Measurements from ENCODE around the gene ACOT7.

Gene ACOT7

DNA sequence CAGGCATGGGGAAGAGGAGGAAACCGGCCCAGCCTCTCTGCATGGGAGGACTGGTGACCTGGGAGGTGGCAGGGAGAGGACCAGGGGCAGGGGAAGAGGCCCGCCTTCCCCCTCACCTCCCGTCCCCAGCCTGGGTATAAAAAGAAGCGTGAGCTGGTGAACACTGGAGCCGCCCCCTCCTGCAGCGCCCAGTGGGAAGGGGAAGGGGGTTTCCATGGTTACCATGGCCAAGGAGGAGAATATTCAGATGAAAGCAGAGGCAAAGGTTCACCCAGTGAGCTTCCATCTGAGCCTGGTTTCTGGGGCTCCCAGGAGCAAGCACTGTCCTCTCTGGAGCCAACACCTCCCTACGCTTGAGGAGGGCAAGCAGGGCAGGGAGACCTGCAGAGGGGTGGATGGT lies 54.9 kb downstream of the ACOT7 start:
- Histone ChIP-seq H4K20me1 (ENCODE audit: insufficient read depth) (no peaks in the 10 kb centered on the region), H2AFZ (ENCODE audit: low read depth) (no peak overlapping the region), H3K36me3 (ENCODE audit: insufficient read depth) (no peaks in the 10 kb centered on the region), H3K9ac (no peak overlapping the region), H3K4me1 (ENCODE audit: low read depth, poor library complexity, severe bottlenecking) (no peaks in the 10 kb centered on the region), H3K4me3 (IDR thresholded peaks at IDR 0.05; ENCODE audit: insufficient read depth, low read depth, low read length) (no peak overlapping the region), H3K27ac (no peak overlapping the region), H3K79me2 (ENCODE audit: insufficient read depth, low read depth) (no peaks in the 10 kb centered on the region), H3K27me3 (ENCODE audit: insufficient read depth, low read depth) (no peaks in the 10 kb centered on the region), H3K4me2 (no peak overlapping the region)
- TF ChIP-seq, protein P1, sequence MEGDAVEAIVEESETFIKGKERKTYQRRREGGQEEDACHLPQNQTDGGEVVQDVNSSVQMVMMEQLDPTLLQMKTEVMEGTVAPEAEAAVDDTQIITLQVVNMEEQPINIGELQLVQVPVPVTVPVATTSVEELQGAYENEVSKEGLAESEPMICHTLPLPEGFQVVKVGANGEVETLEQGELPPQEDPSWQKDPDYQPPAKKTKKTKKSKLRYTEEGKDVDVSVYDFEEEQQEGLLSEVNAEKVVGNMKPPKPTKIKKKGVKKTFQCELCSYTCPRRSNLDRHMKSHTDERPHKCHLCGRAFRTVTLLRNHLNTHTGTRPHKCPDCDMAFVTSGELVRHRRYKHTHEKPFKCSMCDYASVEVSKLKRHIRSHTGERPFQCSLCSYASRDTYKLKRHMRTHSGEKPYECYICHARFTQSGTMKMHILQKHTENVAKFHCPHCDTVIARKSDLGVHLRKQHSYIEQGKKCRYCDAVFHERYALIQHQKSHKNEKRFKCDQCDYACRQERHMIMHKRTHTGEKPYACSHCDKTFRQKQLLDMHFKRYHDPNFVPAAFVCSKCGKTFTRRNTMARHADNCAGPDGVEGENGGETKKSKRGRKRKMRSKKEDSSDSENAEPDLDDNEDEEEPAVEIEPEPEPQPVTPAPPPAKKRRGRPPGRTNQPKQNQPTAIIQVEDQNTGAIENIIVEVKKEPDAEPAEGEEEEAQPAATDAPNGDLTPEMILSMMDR (conservative IDR thresholded peaks at IDR 0.05; ENCODE audit: low read depth, low read length) = no peak

DNA sequence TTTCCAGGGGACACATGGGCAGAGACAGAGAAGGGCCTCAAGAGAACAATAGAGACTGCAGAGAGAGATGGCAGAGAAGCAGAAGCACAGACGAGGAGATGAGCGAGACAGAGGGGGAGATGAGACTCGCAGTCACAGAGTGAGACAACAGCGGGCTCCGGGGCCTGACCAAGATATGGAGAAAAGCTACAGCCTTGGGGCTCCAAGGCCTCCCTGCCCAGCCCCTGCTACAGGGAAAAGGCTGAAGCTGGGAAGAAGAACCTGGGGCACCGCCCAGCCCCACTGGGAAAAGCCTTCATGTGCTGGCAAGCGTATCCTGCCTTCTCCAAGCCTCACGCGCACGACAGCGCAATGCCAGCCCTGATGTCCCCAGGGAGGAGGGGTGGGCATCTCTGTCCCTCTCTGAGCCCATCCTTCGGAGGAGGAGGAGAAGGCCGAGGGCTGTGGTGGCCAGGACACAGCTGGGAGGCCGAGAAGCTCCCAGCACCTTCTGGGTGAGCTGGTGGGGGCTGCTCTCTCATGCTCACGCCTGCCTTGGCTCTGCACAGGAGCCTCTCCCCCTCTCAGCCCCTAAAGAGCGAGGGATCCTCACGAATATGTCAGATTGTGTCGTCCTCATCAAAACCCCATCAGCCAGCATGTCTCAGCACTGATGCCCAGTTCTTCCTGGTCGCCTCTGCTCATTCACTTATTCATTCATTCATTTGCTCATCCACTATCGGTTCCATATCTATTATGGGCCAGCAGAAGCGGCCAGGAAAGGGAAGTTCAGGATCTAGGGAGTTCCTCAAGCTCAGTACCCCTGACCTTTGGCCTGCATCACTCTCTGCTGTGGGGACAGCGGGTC lies 56.6 kb downstream of the ACOT7 start:
- H3K4me3 ChIP-seq (IDR thresholded peaks at IDR 0.05; ENCODE audit: insufficient read depth, low read depth, low read length) = no peak overlapping the region
- no peaks in the 10 kb centered on the region for H3K27me3 ChIP-seq (ENCODE audit: insufficient read depth, low read depth)
- H2AFZ ChIP-seq (ENCODE audit: low read depth) = no peak overlapping the region
- H3K36me3 ChIP-seq (ENCODE audit: insufficient read depth) = no peaks in the 10 kb centered on the region
- no peak overlapping the region for H3K9ac ChIP-seq
- H3K79me2 ChIP-seq (ENCODE audit: insufficient read depth, low read depth) = no peaks in the 10 kb centered on the region
- H3K4me1 ChIP-seq (ENCODE audit: low read depth, poor library complexity, severe bottlenecking) = no peaks in the 10 kb centered on the region
- H4K20me1 ChIP-seq (ENCODE audit: insufficient read depth) = no peaks in the 10 kb centered on the region
- H3K27ac ChIP-seq = no peak overlapping the region
- TF ChIP-seq, protein P1 (conservative IDR thresholded peaks at IDR 0.05; ENCODE audit: low read depth, low read length) = no peak
- H3K4me2 ChIP-seq = no peak overlapping the region

- Histone ChIP-seq H3K27ac (no peak overlapping the region), H3K9ac (no peak overlapping the region), H3K27me3 (ENCODE audit: insufficient read depth, low read depth) (no peaks in the 10 kb centered on the region), H2AFZ (ENCODE audit: low read depth) (no peak overlapping the region), H3K4me2 (no peak overlapping the region), H3K4me3 (IDR thresholded peaks at IDR 0.05; ENCODE audit: insufficient read depth, low read depth, low read length) (no peak overlapping the region), H3K4me1 (ENCODE audit: low read depth, poor library complexity, severe bottlenecking) (no peaks in the 10 kb centered on the region), H3K79me2 (ENCODE audit: insufficient read depth, low read depth) (no peaks in the 10 kb centered on the region), H4K20me1 (ENCODE audit: insufficient read depth) (no peaks in the 10 kb centered on the region), H3K36me3 (ENCODE audit: insufficient read depth) (no peaks in the 10 kb centered on the region)
- TF ChIP-seq, protein P1 (conservative IDR thresholded peaks at IDR 0.05; ENCODE audit: low read depth, low read length) = no peak
These were observed 59.1 kb downstream of the ACOT7 start for GRCh38 chr1:6334261-6334993.

GRCh38 chr1:6332821-6333220 lies 60.7 kb downstream of the ACOT7 start:
- TF ChIP-seq, protein P1 (conservative IDR thresholded peaks at IDR 0.05; ENCODE audit: low read depth, low read length) = no peak
- no peak overlapping the region for H3K27ac ChIP-seq
- no peaks in the 10 kb centered on the region for H3K27me3 ChIP-seq (ENCODE audit: insufficient read depth, low read depth)
- H4K20me1 ChIP-seq (ENCODE audit: insufficient read depth) = no peaks in the 10 kb centered on the region
- H3K9ac ChIP-seq = no peak overlapping the region
- H3K36me3 ChIP-seq (ENCODE audit: insufficient read depth) = no peaks in the 10 kb centered on the region
- H3K4me3 ChIP-seq (IDR thresholded peaks at IDR 0.05; ENCODE audit: insufficient read depth, low read depth, low read length) = no peak overlapping the region
- H3K4me2 ChIP-seq = no peak overlapping the region
- H3K4me1 ChIP-seq (ENCODE audit: low read depth, poor library complexity, severe bottlenecking) = no peaks in the 10 kb centered on the region
- no peaks in the 10 kb centered on the region for H3K79me2 ChIP-seq (ENCODE audit: insufficient read depth, low read depth)
- H2AFZ ChIP-seq (ENCODE audit: low read depth) = no peak overlapping the region
